Inflammatory macrophage treated with lipopolysaccharide for 4 hours (primary cell): ENCODE measurements around the gene PLCL1.
"Not testable (repeated sequence)": the region's sequence is repeated elsewhere in the genome, so short reads cannot be mapped to it uniquely, and the experiment has no call there.

Source experiments
- DNase-seq: peaks from one replicate; pipeline ENCODE4 v3.0.0-alpha.2; 2020

The PLCL1 gene

DNA sequence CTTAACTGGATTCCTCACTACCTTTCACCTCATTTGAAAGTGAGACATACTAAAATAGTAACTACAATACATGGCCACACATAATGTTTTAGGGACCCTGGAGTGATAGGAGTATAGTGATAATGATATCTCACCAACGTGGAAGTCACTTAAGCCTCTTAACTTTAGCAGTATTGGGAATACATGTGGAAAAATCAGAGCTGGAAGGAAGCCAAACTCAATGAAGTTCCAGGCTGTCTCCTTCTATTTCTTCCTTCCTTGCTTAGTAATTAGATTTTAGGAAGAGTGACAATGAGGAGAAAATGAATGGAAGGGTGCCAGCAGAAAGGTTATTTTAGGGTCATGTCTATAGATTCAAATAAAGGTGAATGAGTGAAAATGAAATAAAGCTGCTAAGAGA is 387.3 kb downstream of the PLCL1 start:
- no peak for DNase-seq

DNA sequence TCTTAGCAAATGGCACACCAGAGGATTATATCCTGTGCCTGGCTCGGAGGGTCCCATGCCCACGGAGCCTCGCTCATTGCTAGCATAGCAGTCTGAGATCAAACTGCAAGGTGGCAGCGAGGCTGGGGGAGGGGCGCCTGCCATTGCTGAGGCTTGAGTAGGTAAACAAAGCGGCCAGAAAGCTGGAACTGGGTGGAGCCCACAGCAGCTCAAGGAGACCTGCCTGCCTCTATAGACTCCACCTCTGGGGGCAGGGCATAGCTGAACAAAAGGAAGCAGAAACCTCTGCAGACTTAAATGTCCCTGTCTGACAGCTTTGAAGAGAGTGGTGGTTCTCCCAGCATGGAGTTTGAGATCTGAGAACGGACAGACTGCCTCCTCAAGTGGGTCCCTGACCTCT is 392.2 kb downstream of the PLCL1 start:
- DNase-seq, result not testable (repeated sequence)
